Suprapubic skin (tissue), 4 donors: ENCODE data around the gene FGD3.

ENCODE experiments used
- CTCF ChIP-seq, 2 donors: fragments of 200-600 bp in 1 of 2; fragments of 450-650 bp in 1 of 2; sonication (generic) in 1 of 2; IDR thresholded peaks; one replicate each; pipeline ENCODE4 v1.5.1; 2016 to 2019; ENCODE audit warnings: antibody characterized with exemption in 2 of 2, mild to moderate bottlenecking in 1 of 2, moderate library complexity in 1 of 2
- POLR2A ChIP-seq, 2 donors: fragments of 450-650 bp; IDR thresholded peaks; one replicate each; pipeline ENCODE4 v1.6.1; 2017; ENCODE audit warnings: antibody characterized with exemption in 2 of 2, mild to moderate bottlenecking in 2 of 2, moderate library complexity in 2 of 2
- POLR2AphosphoS5 ChIP-seq, 3 donors: sonication (generic); formaldehyde crosslinking; IDR thresholded peaks; one replicate each; pipeline ENCODE4 v1.6.1; 2017; ENCODE audit warnings: antibody characterized with exemption in 3 of 3

GRCh38 chr9:93043122-93043521, 95.8 kb downstream of the FGD3 start:
- TF ChIP-seq POLR2A (IDR thresholded peaks at IDR 0.05) (no peak), CTCF (IDR thresholded peaks at IDR 0.05) (no peak), POLR2AphosphoS5 (IDR thresholded peaks at IDR 0.05) (no peak)
